Measurements from ENCODE around the gene IL25.

DNA sequence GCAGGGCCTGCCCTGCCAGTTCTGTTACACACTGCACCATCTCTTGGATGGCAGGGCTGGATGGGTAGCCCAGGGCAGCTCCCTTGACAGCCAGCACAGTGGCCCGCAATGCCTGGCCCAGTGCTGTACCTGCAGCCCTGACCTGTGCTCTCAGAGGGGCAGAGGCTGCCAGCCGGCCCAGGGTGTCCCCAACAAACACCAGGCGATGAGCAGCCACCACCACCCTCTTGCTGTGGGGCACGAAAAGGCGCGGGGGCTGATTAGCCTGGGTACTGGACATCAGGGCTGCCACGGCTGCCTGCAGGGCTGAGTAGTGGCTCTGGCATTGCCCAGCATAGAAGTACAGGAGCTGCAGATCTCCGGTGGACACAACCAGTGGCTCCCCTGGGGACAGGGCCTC lies 15.3 kb upstream of the IL25 start:
- TF ChIP-seq, protein P1, sequence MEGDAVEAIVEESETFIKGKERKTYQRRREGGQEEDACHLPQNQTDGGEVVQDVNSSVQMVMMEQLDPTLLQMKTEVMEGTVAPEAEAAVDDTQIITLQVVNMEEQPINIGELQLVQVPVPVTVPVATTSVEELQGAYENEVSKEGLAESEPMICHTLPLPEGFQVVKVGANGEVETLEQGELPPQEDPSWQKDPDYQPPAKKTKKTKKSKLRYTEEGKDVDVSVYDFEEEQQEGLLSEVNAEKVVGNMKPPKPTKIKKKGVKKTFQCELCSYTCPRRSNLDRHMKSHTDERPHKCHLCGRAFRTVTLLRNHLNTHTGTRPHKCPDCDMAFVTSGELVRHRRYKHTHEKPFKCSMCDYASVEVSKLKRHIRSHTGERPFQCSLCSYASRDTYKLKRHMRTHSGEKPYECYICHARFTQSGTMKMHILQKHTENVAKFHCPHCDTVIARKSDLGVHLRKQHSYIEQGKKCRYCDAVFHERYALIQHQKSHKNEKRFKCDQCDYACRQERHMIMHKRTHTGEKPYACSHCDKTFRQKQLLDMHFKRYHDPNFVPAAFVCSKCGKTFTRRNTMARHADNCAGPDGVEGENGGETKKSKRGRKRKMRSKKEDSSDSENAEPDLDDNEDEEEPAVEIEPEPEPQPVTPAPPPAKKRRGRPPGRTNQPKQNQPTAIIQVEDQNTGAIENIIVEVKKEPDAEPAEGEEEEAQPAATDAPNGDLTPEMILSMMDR (IDR thresholded peaks at IDR 0.05; ENCODE audit: low read length): no peak
- TF ChIP-seq EZH2 (IDR thresholded peaks at IDR 0.05; ENCODE audit: borderline replicate concordance, low read length): no peak

Measured in OCI-LY1 (cell line).